ENCODE data around the gene BPIFA2. TPM values are rescaled to one million over a fixed set of nuclear protein-coding genes. Genes with fewer than 3 reads are reported as not detected.

Gene BPIFA2
- total RNA-seq, 1 experiment from 2014 or later = not detected

DNA sequence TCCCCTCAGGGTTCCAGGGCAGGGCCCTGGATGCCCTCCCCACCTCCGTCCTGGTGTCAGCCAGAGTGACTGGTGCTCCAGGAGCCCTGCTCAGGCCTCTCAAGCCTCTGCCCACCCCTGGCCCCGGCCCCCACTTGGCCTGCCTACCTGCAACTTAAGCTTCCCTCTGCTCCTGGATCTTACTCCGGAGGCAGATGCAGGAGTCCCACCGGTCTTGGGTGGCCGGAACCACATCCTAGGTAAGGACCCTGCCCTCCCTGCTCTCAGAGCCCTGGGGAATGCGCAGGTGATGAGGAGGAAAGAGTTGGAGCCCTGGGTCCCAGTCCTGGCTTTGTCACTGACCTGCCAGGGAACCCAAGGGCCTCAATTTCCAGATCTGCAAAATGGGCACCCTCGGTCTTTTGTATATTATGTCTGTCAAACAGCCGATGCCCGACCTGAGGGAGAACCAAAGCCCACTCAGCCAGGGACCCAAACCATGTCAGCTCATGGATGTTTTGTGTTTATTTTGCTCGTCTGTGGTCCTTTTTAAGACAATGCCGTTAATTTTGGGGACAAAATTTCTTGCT lies 34.5 kb upstream of the BPIFA2 start:
- Histone ChIP-seq H3K36me3 (ENCODE audit: control insufficient read depth in 1 of 2, insufficient read depth in 2 of 2, low read length in 2 of 2) (no peaks in the 10 kb centered on the region), H3K4me2 (ENCODE audit: low read length) (no peak overlapping the region), H2AFZ (ENCODE audit: low read depth, low read length, poor library complexity, severe bottlenecking) (no peak overlapping the region), H3K4me3 (replicated peaks in 1 of 2; ENCODE audit: low read depth in 1 of 2, low read length in 2 of 2) (no peak overlapping the region), H3K9me3 (ENCODE audit: control insufficient read depth in 1 of 2, insufficient read depth in 1 of 2, low read depth in 1 of 2, low read length in 2 of 2) (no peaks in the 10 kb centered on the region), H3K79me2 (ENCODE audit: insufficient read depth, low read length) (no peaks in the 10 kb centered on the region), H3K9me2 (ENCODE audit: insufficient read depth) (no peaks in the 10 kb centered on the region), H3K9ac (ENCODE audit: low read length) (no peak overlapping the region), H3K27ac (ENCODE audit: low read depth, low read length) (no peak overlapping the region), H3K27me3 (ENCODE audit: insufficient read depth, low read length) (0 out of 2 replicates have a peak, but pooled peaks cover 5% of the 10 kb centered on the region), H3K4me1 (ENCODE audit: control insufficient read depth in 1 of 2, insufficient read depth in 2 of 2, low read length in 2 of 2) (peaks cover 4 to 5% of the 10 kb centered on the region in 2 experiments; a peak in 1 of 4 replicates), H4K20me1 (ENCODE audit: insufficient read depth) (no peaks in the 10 kb centered on the region)
- ATAC-seq = no peak
- no peak for DNase-seq (ENCODE audit: low read depth, low spot score)
- BruUV-seq (replicated peaks) = no TSS peak
- no peak for TF ChIP-seq POLR2A (IDR thresholded peaks at IDR 0.05; ENCODE audit: borderline replicate concordance, extremely low read depth, insufficient read depth, insufficient read length)
- no peak for TF ChIP-seq YY1 (IDR thresholded peaks at IDR 0.05; ENCODE audit: extremely low read depth, insufficient replicate concordance, low read depth, low read length)
- no peak for TF ChIP-seq RAD21 (IDR thresholded peaks at IDR 0.05; ENCODE audit: low read depth)
- TF ChIP-seq MAX (IDR thresholded peaks at IDR 0.05) = no peak
- TF ChIP-seq EZH2phosphoT487 (IDR thresholded peaks at IDR 0.05; ENCODE audit: borderline replicate concordance) = no peak
- TF ChIP-seq SRF (IDR thresholded peaks at IDR 0.05; ENCODE audit: low read depth) = no peak
- TF ChIP-seq, protein P1, sequence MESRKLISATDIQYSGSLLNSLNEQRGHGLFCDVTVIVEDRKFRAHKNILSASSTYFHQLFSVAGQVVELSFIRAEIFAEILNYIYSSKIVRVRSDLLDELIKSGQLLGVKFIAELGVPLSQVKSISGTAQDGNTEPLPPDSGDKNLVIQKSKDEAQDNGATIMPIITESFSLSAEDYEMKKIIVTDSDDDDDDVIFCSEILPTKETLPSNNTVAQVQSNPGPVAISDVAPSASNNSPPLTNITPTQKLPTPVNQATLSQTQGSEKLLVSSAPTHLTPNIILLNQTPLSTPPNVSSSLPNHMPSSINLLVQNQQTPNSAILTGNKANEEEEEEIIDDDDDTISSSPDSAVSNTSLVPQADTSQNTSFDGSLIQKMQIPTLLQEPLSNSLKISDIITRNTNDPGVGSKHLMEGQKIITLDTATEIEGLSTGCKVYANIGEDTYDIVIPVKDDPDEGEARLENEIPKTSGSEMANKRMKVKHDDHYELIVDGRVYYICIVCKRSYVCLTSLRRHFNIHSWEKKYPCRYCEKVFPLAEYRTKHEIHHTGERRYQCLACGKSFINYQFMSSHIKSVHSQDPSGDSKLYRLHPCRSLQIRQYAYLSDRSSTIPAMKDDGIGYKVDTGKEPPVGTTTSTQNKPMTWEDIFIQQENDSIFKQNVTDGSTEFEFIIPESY (IDR thresholded peaks at IDR 0.05; ENCODE audit: extremely low read depth, insufficient replicate concordance, low read length) = no peak
- no peak for TF ChIP-seq TCF7L2 (IDR thresholded peaks at IDR 0.05; ENCODE audit: borderline replicate concordance, extremely low read depth, insufficient read depth, insufficient read length)
- no peak for TF ChIP-seq ZFX (IDR thresholded peaks at IDR 0.05)
- TF ChIP-seq EZH2 (IDR thresholded peaks at IDR 0.05) = no peak
- no peak for TF ChIP-seq ZNF274 (IDR thresholded peaks at IDR 0.05; ENCODE audit: low read depth, low read length)
- ChIA-PET RAD21 (ENCODE audit: low non-redundant PET in 1 of 2, low total read pairs in 2 of 2, uncharacterized antibody in 2 of 2, unreplicated experiment in 2 of 2) (no interaction called here), CTCF (no interaction called here), POLR2A (no interaction called here)
- intact Hi-C loops (cut with micrococcal nuclease) = no loop called here
